Measurements from ENCODE around the gene KIF18B. TPM values are rescaled to one million over a fixed set of nuclear protein-coding genes. Genes with fewer than 3 reads are reported as not detected.

KIF18B gene
- total RNA-seq, 2 donors from 2014 or later, result 5.7 to 45.5 TPM

DNA sequence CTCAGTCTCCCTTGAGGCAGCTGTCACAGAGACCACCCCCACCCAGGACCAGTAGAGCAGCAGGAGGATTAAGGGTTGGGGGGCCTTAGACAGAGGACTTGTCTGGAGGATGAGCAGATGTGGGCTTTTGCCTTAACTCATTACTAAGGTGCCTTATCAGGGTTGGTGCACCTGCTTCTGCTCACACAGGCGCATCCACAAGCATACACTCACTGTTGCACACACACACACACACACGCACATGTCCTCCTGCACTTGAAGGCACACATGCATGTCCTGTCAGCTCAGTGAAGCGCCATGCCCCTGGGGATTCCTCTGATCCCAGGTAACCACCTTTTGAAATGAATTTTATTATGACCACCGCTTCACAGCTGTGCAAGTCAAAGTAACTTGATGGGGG lies 33.4 kb downstream of the KIF18B start:
- DNase-seq, result no peak
- Histone ChIP-seq H3K27ac (no peak overlapping the region), H3K9ac (ENCODE audit: low read depth in 2 of 2, low read length in 2 of 2) (no peak overlapping the region), H3K9me3 (no peaks in the 10 kb centered on the region), H3K4me1 (no peaks in the 10 kb centered on the region), H3K27me3 (no peaks in the 10 kb centered on the region), H3K36me3 (no peaks in the 10 kb centered on the region), H3K4me3 (no peak overlapping the region)
- intact Hi-C loops (cut with DNase I), result no loop called here
- TF ChIP-seq, protein P1, sequence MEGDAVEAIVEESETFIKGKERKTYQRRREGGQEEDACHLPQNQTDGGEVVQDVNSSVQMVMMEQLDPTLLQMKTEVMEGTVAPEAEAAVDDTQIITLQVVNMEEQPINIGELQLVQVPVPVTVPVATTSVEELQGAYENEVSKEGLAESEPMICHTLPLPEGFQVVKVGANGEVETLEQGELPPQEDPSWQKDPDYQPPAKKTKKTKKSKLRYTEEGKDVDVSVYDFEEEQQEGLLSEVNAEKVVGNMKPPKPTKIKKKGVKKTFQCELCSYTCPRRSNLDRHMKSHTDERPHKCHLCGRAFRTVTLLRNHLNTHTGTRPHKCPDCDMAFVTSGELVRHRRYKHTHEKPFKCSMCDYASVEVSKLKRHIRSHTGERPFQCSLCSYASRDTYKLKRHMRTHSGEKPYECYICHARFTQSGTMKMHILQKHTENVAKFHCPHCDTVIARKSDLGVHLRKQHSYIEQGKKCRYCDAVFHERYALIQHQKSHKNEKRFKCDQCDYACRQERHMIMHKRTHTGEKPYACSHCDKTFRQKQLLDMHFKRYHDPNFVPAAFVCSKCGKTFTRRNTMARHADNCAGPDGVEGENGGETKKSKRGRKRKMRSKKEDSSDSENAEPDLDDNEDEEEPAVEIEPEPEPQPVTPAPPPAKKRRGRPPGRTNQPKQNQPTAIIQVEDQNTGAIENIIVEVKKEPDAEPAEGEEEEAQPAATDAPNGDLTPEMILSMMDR (IDR thresholded peaks at IDR 0.05), result no peak

DNA sequence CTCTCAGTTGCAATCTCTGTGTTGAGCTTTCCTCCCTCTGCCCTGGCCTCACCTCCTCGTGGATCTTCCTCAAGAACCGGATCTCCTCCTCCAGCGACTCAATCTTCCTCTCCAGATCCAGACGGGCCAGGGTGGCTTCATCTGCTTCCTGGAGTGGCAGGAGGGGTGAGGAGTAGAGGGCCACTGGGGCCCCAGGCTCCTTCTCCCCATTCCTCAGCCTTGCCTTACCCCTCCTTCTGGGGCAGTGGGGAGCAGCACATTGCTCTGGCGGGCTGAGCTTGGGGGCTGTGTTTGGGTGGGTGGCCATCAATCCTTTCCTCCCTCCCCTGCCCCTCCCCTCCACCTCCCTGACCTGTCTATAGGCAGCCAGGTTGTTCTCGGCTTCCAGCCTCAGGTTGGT lies 33.9 kb downstream of the KIF18B start:
- no peaks in the 10 kb centered on the region for H3K9me3 ChIP-seq
- TF ChIP-seq, protein P1 (IDR thresholded peaks at IDR 0.05), result no peak
- DNase-seq, result no peak
- no peak overlapping the region for H3K9ac ChIP-seq (ENCODE audit: low read depth in 2 of 2, low read length in 2 of 2)
- H3K4me3 ChIP-seq, result no peak overlapping the region
- no peaks in the 10 kb centered on the region for H3K27me3 ChIP-seq
- no peaks in the 10 kb centered on the region for H3K36me3 ChIP-seq
- no peaks in the 10 kb centered on the region for H3K4me1 ChIP-seq
- intact Hi-C loops (cut with DNase I), result no loop called here
- H3K27ac ChIP-seq, result no peak overlapping the region

DNA sequence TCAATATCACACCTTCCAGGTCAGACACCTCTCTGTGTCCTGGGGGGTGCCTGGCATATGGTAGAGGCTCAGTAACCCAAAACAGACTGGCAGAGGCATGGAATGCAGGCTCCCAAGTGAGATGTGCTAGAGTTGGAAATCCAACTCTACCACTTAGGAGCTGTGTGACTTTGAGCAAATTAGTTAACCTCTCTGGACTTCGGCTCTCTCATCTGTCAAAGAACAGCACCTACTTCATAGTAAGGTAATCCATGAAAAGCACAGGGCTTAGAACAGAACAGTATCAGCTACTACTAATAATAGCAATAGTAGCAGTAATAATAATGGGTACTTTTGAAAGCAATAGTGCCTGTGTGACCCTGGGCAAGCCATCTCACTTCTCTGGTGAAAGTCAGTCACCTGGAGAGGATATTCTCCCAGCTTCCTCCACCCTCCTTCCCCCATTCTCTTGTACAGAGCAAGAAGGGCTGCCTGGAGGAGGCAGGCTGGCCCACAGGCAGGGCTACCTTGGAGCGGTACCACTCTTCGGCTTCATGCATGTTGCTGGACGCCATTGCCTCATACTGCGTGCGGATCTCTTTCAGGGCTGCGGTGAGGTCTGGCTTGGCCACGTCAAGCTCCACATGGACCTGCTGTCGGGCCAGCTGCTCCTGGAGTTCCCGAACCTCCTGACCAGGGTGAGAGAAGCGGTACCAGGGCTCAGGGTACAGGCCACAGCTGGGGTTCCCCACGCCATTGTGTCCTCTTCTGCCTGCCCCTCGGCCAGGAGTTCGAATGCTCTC lies 34.6 kb downstream of the KIF18B start:
- Histone ChIP-seq H3K36me3 (no peaks in the 10 kb centered on the region), H3K27ac (no peak overlapping the region), H3K4me1 (no peaks in the 10 kb centered on the region), H3K27me3 (no peaks in the 10 kb centered on the region), H3K9ac (ENCODE audit: low read depth in 2 of 2, low read length in 2 of 2) (no peak overlapping the region), H3K4me3 (no peak overlapping the region), H3K9me3 (no peaks in the 10 kb centered on the region)
- TF ChIP-seq, protein P1 (IDR thresholded peaks at IDR 0.05), result no peak
- intact Hi-C loops (cut with DNase I), result no loop called here
- no peak for DNase-seq

DNA sequence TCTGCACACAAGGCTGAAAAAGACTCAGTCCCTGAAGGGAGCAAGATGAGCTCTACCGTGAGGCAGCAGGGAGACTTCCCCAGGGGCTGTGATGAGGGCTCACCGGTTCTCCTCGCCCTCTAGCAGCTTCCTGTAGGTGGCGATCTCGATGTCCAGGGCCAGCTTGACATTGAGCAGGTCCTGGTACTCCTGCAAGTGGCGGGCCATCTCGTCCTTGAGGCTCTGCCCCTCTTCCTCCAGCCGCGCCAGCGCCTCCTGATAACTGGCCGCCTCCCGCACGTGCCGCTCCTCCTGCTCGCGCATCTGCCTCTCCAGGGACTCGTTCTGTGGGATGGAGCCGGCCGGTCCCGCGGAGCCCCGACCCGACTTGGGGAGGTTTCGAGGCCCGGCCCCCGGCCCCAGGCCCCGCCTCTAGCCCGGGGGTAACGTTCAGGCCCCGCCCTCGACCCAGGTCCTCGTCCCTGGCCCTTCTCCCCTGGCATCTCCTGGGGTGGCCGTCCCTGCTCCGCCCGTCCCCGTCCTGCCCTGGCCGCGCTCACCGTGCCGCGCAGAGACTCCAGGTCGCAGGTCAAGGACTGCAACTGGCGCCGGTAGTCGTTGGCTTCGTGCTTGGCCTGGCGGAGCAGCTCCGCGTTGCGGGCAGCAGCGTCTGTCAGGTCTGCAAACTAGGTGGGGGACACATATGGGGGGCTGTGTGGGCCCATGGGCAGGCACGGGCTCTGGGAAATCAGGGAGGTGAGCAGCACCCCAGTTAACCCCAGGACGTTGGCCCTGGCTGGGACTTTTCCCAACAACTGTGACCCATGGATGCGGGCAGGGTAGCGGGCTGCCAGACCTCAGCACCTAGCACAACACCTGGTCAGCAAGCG lies 36.2 kb downstream of the KIF18B start:
- Histone ChIP-seq H3K9me3 (no peaks in the 10 kb centered on the region), H3K27ac (no peak overlapping the region), H3K27me3 (no peaks in the 10 kb centered on the region), H3K9ac (ENCODE audit: low read depth in 2 of 2, low read length in 2 of 2) (no peak overlapping the region), H3K4me1 (no peaks in the 10 kb centered on the region), H3K4me3 (peak overlapping the region; percentile 28), H3K36me3 (no peaks in the 10 kb centered on the region)
- TF ChIP-seq, protein P1 (IDR thresholded peaks at IDR 0.05), result peak; percentile 34
- DNase-seq, result peak; percentile 74
- intact Hi-C loops (cut with DNase I), result no loop called here

DNA sequence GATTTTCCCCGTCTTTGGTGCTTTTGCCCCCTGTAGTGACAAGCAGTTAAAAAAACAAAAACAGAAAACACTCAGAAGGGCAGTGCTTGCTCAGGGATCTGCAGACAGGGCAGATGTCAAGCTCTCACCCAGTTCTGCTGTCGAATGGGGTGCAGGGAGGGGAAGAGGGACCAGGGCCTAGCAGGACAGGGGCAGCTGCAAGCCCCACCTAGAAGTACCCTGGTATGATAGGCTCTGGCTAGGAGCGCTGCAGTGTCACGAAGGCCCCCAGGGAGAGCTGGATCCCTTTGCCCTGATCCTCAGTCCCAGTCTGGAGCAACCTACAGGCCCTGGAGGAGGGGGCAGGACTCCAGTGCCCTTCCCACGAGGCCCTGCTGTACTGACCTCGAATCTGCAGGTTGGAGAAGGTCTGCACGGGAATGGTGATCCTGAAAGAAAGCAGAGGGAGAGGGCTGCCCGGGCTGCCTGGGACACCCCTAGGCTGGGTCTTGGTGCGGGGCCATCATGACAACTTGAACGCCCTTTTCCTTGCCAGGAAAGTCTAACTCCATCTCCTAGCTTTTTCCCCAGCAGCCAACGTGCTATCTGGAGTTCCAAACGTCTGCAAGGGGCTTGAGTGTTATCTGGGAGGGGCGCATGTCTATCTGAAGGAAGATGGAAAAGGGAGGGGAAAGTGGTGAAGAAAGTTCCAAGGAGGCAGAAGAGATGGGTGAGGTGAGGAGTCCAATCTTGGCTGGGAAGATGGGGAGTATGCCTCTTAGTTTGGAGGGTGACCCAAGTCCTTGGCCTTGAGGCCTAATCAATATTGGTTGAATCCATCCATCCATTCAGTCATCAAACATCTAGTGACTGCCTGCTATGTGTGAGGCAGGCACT lies 37.1 kb downstream of the KIF18B start:
- no peak overlapping the region for H3K27ac ChIP-seq
- no peak for DNase-seq
- intact Hi-C loops (cut with DNase I), result no loop called here
- no peak overlapping the region for H3K4me3 ChIP-seq
- no peak overlapping the region for H3K9ac ChIP-seq (ENCODE audit: low read depth in 2 of 2, low read length in 2 of 2)
- no peaks in the 10 kb centered on the region for H3K9me3 ChIP-seq
- TF ChIP-seq, protein P1 (IDR thresholded peaks at IDR 0.05), result no peak
- peaks cover 3% of the 10 kb centered on the region for H3K4me1 ChIP-seq
- no peaks in the 10 kb centered on the region for H3K27me3 ChIP-seq
- no peaks in the 10 kb centered on the region for H3K36me3 ChIP-seq

Data from colonic mucosa (tissue), 4 donors.